ENCODE data around the gene STAT6.

STAT6 gene

DNA sequence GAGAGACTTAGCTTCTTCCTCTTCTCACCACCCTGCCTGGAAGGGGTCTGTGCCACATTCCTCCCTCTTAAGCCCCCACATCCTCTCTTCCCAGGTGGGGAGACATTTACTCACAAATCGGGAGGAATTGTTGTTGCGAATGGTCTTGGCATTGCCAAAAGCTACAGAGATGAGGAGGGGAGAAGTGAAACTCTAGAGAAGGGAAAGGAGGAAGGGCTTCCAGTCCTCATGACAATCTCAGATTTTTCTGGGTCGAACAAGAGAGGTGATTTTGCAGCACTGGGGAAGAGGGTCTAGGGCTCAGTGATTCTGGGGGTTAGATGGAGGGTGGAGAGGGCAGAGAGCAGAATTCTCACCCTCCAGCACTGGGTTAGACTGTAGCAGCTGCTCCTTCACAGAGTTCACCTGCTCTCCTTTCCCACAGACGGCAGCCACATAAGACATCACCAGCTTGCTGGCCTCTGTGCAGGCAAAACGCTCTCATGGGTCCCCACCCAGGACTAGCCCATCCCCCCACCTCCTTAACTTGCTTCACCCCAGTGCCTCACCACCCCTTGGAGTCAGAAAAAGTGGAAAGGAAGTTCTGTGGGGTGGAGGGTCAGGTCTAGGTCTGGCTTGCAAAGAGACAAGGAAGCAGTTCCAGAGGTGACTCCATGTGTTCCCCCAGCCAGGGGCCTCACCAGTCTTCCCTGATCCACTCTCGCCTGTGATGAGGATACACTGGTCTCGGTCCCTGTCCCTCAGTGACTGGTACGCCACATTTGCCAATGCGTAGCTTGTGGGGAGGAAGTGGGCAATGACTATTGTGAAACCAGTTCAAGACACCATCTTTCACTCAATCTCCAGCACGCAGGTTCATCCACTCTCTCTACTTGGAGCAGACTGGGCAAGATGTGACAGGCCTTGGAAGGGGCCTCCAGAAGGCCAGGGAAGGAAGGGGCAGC, 63.9 kb downstream of the STAT6 start:
- Histone ChIP-seq H3K4me3 (no peak overlapping the region), H3K36me3 (replicated peaks) (no peaks in the 10 kb centered on the region), H3K4me1 (no peaks in the 10 kb centered on the region; the same call in 1 of the 2 replicates), H3K27me3 (ENCODE audit: low read depth) (peaks cover 3% of the 10 kb centered on the region; the same call in 1 of the 2 replicates), H3K9me3 (no peaks in the 10 kb centered on the region)
- in situ Hi-C loops (cut with MboI; ENCODE audit: low sequenced_read_pairs), result no loop called here
- no peak for DNase-seq (ENCODE audit: low spot score in 2 of 2)

DNA sequence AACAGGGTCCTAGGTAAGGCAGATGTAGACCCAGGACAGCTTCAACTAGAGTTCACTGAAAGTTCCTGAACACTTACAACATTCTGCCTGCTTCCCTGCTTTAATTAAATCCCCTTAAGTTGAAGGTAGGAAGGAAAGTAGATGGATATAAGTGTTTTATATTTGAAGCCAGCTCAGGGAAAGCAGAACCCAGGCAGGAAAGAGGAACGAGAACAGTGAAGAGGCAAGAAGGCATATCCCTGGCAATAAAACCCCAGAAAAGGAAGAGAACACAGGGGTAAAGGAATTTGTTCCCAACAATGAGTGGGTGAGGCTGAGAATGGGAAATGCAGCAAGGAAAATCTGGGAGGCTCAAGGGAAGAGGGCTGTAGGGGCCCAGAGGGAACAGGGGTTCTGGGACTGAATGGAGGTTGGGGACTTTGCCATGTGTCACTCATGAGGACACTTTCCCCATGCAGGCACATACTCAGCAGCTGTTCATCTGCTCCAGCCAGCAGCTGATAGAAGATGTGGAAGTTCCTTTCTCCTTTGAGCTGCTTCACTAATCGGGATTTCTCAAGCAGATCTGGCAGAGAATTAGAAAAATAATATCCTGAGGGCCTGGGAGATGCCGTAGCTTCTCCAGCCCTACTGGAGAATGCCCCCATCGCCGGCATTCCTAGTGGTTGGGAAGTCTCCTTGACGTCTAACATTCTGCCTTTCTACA, 64.9 kb downstream of the STAT6 start:
- no peaks in the 10 kb centered on the region for H3K9me3 ChIP-seq
- no peaks in the 10 kb centered on the region; the same call in 1 of the 2 replicates for H3K4me1 ChIP-seq
- DNase-seq (ENCODE audit: low spot score in 2 of 2), result no peak
- H3K36me3 ChIP-seq (replicated peaks), result no peaks in the 10 kb centered on the region
- no peak overlapping the region for H3K4me3 ChIP-seq
- H3K27me3 ChIP-seq (ENCODE audit: low read depth), result peaks cover 3% of the 10 kb centered on the region; the same call in 1 of the 2 replicates
- in situ Hi-C loops (cut with MboI; ENCODE audit: low sequenced_read_pairs), result no loop called here

All from HAP-1 (cell line).